ENCODE measurements around the gene ST8SIA2.

ST8SIA2 gene

GRCh38 chr15:92499731-92500530, 106.2 kb downstream of the ST8SIA2 start:
- TF ChIP-seq ZNF19 (tag by site-specific recombination; IDR thresholded peaks at IDR 0.05; ENCODE audit: low read depth) (no peak), KLF8 (tag by site-specific recombination; IDR thresholded peaks at IDR 0.05) (no peak), SP2 (tag by site-specific recombination; IDR thresholded peaks at IDR 0.05) (no peak), ZNF560 (tag by site-specific recombination; IDR thresholded peaks at IDR 0.05; ENCODE audit: borderline replicate concordance) (no peak), ATF2 (tag by site-specific recombination; IDR thresholded peaks at IDR 0.05; ENCODE audit: low read depth) (no peak), SETDB1 (IDR thresholded peaks at IDR 0.05; ENCODE audit: insufficient read length, low read length) (no peak), MEIS1 (CRISPR knock-in tag; IDR thresholded peaks at IDR 0.05; ENCODE audit: borderline replicate concordance) (no peak), ZBTB6 (tag by site-specific recombination; IDR thresholded peaks at IDR 0.05) (no peak), WT1 (tag by site-specific recombination; IDR thresholded peaks at IDR 0.05) (no peak), GFI1B (tag by site-specific recombination; IDR thresholded peaks at IDR 0.05) (no peak), ZNF112 (tag by site-specific recombination; IDR thresholded peaks at IDR 0.05) (no peak), ZNF416 (tag by site-specific recombination; IDR thresholded peaks at IDR 0.05) (no peak), SCRT2 (tag by site-specific recombination; IDR thresholded peaks at IDR 0.05) (no peak), ZNF792 (tag by site-specific recombination; IDR thresholded peaks at IDR 0.05) (no peak), ZNF76 (tag by site-specific recombination; IDR thresholded peaks at IDR 0.05; ENCODE audit: borderline replicate concordance, low read depth) (no peak), ZSCAN23 (tag by site-specific recombination; IDR thresholded peaks at IDR 0.05) (no peak), PRDM2 (tag by site-specific recombination; IDR thresholded peaks at IDR 0.05; ENCODE audit: borderline replicate concordance) (no peak), ZNF654 (tag by site-specific recombination; IDR thresholded peaks at IDR 0.05; ENCODE audit: low read depth) (no peak)
- Histone ChIP-seq H3K9me3 (ENCODE audit: control insufficient read depth, insufficient read depth, low read depth, low read length) (no peaks in the 10 kb centered on the region), H3K4me3 (ENCODE audit: low read depth, low read length) (no peak overlapping the region), H3K27ac (ENCODE audit: extremely low read depth, low read depth, low read length) (no peak overlapping the region), H3K4me1 (ENCODE audit: control insufficient read depth, insufficient read depth, low read length) (no peaks in the 10 kb centered on the region), H3K36me3 (ENCODE audit: control insufficient read depth in 2 of 2, insufficient read depth in 1 of 2, low read length in 2 of 2) (no peaks in the 10 kb centered on the region)
- POLR2A ChIA-PET, result no interaction called here
- CTCF ChIA-PET, result no interaction called here
